GM12891 (cell line): Measurements from ENCODE around the gene PDPN.
A peak's percentile ranks its signal among the peaks of the same experiment; 100 is the strongest.

Experiments used
- DNase-seq: peaks from one replicate; pipeline ENCODE4 v3.0.0; 2011; ENCODE audit warnings: low spot score; ENCODE audit not compliant: insufficient read length
- FAIRE-seq: peaks from 2 replicates; lab custom pipeline; 2011; peaks lifted over from hg19 to GRCh38; lab: Jason Lieb, UNC
- PAX5 ChIP-seq: IDR thresholded peaks from 2 replicates; pipeline ENCODE4 v1.6.1; 2011; ENCODE audit warnings: low read length, moderate library complexity, mild to moderate bottlenecking; ENCODE audit not compliant: insufficient read depth, severe bottlenecking
- POLR2A ChIP-seq: IDR thresholded peaks from 2 replicates; pipeline ENCODE4 v1.6.1; 2011; ENCODE audit warnings: low read depth, low read length, control low read depth
- POLR2AphosphoS5 ChIP-seq: IDR thresholded peaks from 2 replicates; pipeline ENCODE4 v1.6.1; 2011; ENCODE audit warnings: low read depth, low read length, control low read depth
- POU2F2 ChIP-seq: IDR thresholded peaks from 2 replicates; pipeline ENCODE4 v1.6.1; 2011; ENCODE audit warnings: low read depth, mild to moderate bottlenecking, control low read depth, low read length, moderate library complexity
- SPI1 ChIP-seq: IDR thresholded peaks from 2 replicates; pipeline ENCODE4 v1.6.1; 2011; ENCODE audit warnings: low read depth, low read length, control low read depth
- TAF1 ChIP-seq: IDR thresholded peaks from 2 replicates; pipeline ENCODE4 v1.6.1; 2011; ENCODE audit warnings: low read depth, low read length, control low read depth

The PDPN gene

GRCh38 chr1:13622446-13622845 is 38.8 kb downstream of the PDPN start:
- no peak for FAIRE-seq
- DNase-seq = no peak
- TF ChIP-seq POU2F2 (no peak), TAF1 (no peak), POLR2AphosphoS5 (no peak), SPI1 (no peak), POLR2A (no peak), PAX5 (no peak)

GRCh38 chr1:13623021-13623637 is 39.5 kb downstream of the PDPN start:
- FAIRE-seq = no peak

GRCh38 chr1:13624526-13624925 is 40.9 kb downstream of the PDPN start:
- FAIRE-seq (no peak), DNase-seq (no peak)
- TF ChIP-seq POU2F2 = no peak
- TF ChIP-seq POLR2AphosphoS5 = no peak
- TF ChIP-seq TAF1 = no peak
- no peak for TF ChIP-seq PAX5

More at GRCh38 chr1:13623021-13623637, 39.5 kb downstream of the PDPN start:
- DNase-seq = no peak
- TF ChIP-seq POLR2AphosphoS5 = no peak
- no peak for TF ChIP-seq PAX5
- TF ChIP-seq TAF1 = no peak
- no peak for TF ChIP-seq POU2F2
- TF ChIP-seq SPI1 = no peak
- no peak for TF ChIP-seq POLR2A

GRCh38 chr1:13627127-13627526 is 43.5 kb downstream of the PDPN start:
- no peak for DNase-seq
- no peak for FAIRE-seq
- no peak for TF ChIP-seq PAX5
- no peak for TF ChIP-seq SPI1
- TF ChIP-seq POLR2AphosphoS5 = no peak
- TF ChIP-seq POU2F2 = no peak
- TF ChIP-seq TAF1 = no peak
- TF ChIP-seq POLR2A = no peak

- TF ChIP-seq POLR2AphosphoS5 = no peak
- TF ChIP-seq TAF1 = no peak
- TF ChIP-seq POLR2A = no peak
- TF ChIP-seq PAX5 = no peak
- TF ChIP-seq POU2F2 = no peak
- TF ChIP-seq SPI1 = no peak
- no peak for DNase-seq
Measured at GRCh38 chr1:13628218-13628617, 44.6 kb downstream of the PDPN start.

GRCh38 chr1:13628711-13629110 is 45.1 kb downstream of the PDPN start:
- FAIRE-seq (no peak), DNase-seq (no peak)
- TF ChIP-seq PAX5 (no peak), POU2F2 (no peak), POLR2A (no peak), SPI1 (no peak), TAF1 (no peak), POLR2AphosphoS5 (no peak)

More at GRCh38 chr1:13628218-13628617, 44.6 kb downstream of the PDPN start:
- FAIRE-seq = no peak

GRCh38 chr1:13642306-13643004 is 58.8 kb downstream of the PDPN start:
- peak; percentile 63 for TF ChIP-seq SPI1
- no peak for TF ChIP-seq POLR2A
- no peak for DNase-seq
- no peak for FAIRE-seq

GRCh38 chr1:13643017-13643416 is 59.4 kb downstream of the PDPN start:
- FAIRE-seq (no peak), DNase-seq (no peak)
- no peak for TF ChIP-seq SPI1
- TF ChIP-seq TAF1 = no peak
- no peak for TF ChIP-seq POLR2AphosphoS5
- no peak for TF ChIP-seq POU2F2
- no peak for TF ChIP-seq PAX5
- TF ChIP-seq POLR2A = no peak

GRCh38 chr1:13646521-13646920 is 62.9 kb downstream of the PDPN start:
- FAIRE-seq (no peak), DNase-seq (no peak)
- TF ChIP-seq POLR2AphosphoS5 (no peak), POU2F2 (no peak), POLR2A (no peak), SPI1 (no peak), PAX5 (no peak), TAF1 (no peak)
